H1 (cell line): ENCODE data around the gene RAD52.

Source experiments
- BRCA1 ChIP-seq: IDR thresholded peaks from 2 replicates; pipeline ENCODE4 v1.6.1; 2012; ENCODE audit warnings: low read depth, low read length, improper control_type of control experiment
- NRF1 ChIP-seq: IDR thresholded peaks from 2 replicates; pipeline ENCODE4 v1.6.1; 2011; ENCODE audit warnings: mild to moderate bottlenecking, low read depth, low read length, improper control_type of control experiment
- POLR2AphosphoS5 ChIP-seq: IDR thresholded peaks from 2 replicates; pipeline ENCODE4 v1.6.1; 2011; ENCODE audit warnings: low read depth, low read length
- RBBP5 ChIP-seq: IDR thresholded peaks from 2 replicates; pipeline ENCODE4 v1.7.1; 2012; ENCODE audit warnings: low read depth, mild to moderate bottlenecking, inconsistent platforms, low read length, moderate library complexity, borderline replicate concordance
- SP1 ChIP-seq: IDR thresholded peaks from 2 replicates; pipeline ENCODE4 v1.6.1; 2011; ENCODE audit warnings: low read depth, low read length
- SP2 ChIP-seq: IDR thresholded peaks from 2 replicates; pipeline ENCODE4 v1.6.1; 2012; ENCODE audit warnings: mild to moderate bottlenecking, low read length, inconsistent platforms
- TF ChIP-seq, protein P1 (sequence below), 3 experiments: IDR thresholded peaks; 1 replicate in 2 of 3; 2 replicates in 1 of 3; pipeline versions ENCODE4 v1.5.1 to v1.6.1; 2011; ENCODE audit warnings: low read length in 3 of 3, mild to moderate bottlenecking in 3 of 3, inconsistent platforms in 2 of 3, low read depth in 1 of 3, moderate library complexity in 1 of 3; ENCODE audit not compliant: insufficient read depth in 1 of 3; ENCODE audit errors: control extremely low read depth in 1 of 3

DNA sequence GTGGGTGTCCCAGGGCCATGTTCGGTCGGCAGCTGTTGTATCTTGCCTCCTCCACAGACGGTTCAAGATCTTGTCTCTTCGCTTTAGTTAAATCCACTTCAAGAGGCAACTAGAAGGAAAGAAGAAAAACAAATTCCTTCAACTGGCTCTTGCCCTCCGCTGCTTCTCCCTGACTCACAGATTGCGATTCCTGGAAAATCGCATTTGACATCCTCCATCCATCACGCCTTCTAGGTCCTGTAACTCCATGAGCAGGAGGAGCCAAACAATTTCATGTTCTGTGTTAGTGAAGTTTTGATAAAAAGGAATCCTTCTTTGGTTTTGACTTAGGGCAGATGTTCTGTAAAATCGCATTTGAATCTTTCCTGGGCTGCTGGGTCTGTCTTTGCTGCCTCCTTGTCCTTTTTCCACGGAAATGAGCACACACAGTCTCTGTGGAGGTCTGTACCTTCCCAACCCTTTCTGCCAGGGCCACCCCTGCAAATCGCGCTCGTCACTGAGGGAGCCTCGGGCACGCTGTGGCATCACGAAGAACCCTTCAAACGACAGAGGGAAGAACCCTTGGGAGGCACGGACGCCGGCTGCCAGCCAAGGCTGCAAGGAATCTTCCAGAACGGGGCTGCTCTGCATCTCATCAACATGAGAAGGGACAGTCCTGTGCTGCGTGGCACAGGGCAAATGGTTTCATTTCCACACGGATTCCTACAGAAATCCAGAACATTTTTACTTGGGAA lies 32.6 kb downstream of the RAD52 start:
- no peak for TF ChIP-seq SP1
- TF ChIP-seq, protein P1, sequence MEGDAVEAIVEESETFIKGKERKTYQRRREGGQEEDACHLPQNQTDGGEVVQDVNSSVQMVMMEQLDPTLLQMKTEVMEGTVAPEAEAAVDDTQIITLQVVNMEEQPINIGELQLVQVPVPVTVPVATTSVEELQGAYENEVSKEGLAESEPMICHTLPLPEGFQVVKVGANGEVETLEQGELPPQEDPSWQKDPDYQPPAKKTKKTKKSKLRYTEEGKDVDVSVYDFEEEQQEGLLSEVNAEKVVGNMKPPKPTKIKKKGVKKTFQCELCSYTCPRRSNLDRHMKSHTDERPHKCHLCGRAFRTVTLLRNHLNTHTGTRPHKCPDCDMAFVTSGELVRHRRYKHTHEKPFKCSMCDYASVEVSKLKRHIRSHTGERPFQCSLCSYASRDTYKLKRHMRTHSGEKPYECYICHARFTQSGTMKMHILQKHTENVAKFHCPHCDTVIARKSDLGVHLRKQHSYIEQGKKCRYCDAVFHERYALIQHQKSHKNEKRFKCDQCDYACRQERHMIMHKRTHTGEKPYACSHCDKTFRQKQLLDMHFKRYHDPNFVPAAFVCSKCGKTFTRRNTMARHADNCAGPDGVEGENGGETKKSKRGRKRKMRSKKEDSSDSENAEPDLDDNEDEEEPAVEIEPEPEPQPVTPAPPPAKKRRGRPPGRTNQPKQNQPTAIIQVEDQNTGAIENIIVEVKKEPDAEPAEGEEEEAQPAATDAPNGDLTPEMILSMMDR (IDR thresholded peaks at IDR 0.05; ENCODE audit: control extremely low read depth in 1 of 3, insufficient read depth in 1 of 3, low read depth in 1 of 3, low read length in 3 of 3), result no peak
- no peak for TF ChIP-seq NRF1
- TF ChIP-seq BRCA1, result no peak
- TF ChIP-seq POLR2AphosphoS5, result no peak
- no peak for TF ChIP-seq RBBP5
- TF ChIP-seq SP2, result no peak
